Fibroblast of skin of left quadriceps (primary cell): ENCODE measurements around the gene PEX5.
A peak's percentile ranks its signal among the peaks of the same experiment; 100 is the strongest.
"Not testable (repeated sequence)": the region's sequence is repeated elsewhere in the genome, so short reads cannot be mapped to it uniquely, and the experiment has no call there.

Experiments
- DNase-seq, 2 experiments: peaks; one replicate each; pipeline ENCODE4 v3.0.0-alpha.2; 2013; ENCODE audit warnings: low read depth in 2 of 2

Gene PEX5

GRCh38 chr12:7160183-7160582, 29.3 kb upstream of the PEX5 start:
- no peak for DNase-seq

DNA sequence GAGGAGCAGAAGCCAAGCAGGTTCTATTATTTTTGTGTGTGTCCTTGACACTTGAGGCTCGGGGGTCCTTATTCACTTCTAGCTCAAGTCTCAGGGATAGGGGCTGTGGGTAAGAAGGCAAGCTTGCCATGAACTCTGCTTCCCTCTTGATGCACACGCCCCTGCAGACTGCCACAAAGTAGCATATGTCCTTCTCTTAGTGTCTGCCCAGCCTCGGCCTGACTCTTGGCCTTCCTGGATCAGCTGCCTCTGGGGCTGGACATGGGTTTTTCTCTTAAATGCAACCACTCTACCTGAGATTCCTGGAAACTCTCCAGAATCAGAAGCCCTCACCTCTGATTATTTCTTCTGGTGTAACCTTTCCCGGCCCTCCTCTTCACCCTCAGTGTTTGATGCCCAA, 28.2 kb upstream of the PEX5 start:
- no peak for DNase-seq

DNA sequence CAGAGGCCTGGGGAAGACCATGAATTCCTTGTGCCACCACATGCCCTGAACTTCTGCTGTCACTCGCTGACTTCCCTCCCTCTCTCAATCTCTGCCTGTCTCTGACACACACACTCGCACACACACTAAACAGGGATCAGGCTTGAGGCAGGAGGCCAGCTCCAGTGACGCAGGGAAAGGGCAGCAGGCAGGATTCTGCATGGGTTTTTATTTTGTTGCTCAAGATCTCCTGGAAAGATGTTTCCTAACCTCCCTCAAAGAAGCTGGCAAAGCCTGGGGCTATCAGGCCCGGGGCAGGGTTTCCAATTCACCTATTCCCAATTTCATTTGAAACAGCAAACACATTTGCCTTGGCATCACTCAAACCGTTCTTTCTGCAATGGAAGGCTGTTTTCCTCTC, 27.7 kb upstream of the PEX5 start:
- DNase-seq = no peak

DNA sequence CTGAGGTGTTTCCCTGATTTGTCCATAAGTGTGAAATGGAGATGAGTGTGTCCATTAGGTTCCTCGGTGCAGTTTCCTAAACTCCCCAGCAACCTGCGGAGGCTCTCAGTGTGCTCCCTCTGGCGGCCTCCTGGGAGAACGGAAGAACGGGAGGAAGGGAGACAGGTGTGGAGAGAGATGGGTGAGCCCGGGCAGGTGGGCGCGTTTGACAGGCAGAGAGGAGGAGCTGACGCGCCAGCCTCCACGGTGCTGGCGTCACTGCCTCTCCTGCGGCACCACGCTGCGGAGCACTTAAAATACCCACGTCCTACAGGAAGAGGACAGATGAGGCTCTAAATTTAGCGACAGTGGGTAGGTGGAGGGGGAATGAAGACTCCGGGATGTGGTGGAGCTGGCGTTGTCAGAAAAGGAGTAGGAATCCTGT, 26.8 kb upstream of the PEX5 start:
- DNase-seq = no peak

DNA sequence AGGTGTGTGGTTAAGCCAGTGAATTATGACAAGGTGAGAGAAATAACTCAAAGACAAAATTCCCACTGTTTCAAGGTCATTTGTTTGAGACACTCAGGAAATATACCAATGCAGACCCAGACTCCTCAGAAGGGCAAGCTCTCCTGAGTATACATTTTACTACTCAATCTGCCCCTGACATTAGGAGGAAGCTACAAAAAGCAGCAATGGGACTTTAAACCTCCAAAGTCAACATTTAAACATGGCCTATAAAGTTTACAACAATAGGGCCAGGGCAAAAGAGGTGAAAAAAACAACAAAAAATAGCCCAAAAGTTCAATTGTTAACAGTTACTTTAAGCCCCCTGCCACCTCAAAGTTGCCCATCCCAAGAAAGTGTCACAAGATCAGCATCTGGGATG, 19.5 kb upstream of the PEX5 start:
- no peak for DNase-seq

DNA sequence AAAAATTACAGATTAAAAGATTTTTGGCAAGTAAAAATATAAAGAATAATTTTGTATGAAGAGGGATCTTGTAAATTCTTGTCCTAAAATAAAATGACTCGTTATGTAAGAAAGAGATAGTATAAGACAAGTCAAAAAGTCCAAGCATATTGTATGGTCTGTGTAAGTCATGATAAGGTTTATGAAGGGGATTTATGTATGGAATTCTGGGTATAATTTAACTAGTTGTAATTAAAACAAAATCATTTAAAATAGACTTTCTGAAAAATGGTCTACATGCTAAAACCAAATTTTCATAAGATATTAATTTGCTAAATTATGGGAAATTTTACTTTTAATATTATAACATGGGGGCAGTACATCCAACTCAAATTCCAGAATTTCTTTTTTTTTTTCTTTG, 17.6 kb upstream of the PEX5 start:
- no peak for DNase-seq

GRCh38 chr12:7175493-7175892, 14.0 kb upstream of the PEX5 start:
- peak; percentile 22 to 23 for DNase-seq

DNA sequence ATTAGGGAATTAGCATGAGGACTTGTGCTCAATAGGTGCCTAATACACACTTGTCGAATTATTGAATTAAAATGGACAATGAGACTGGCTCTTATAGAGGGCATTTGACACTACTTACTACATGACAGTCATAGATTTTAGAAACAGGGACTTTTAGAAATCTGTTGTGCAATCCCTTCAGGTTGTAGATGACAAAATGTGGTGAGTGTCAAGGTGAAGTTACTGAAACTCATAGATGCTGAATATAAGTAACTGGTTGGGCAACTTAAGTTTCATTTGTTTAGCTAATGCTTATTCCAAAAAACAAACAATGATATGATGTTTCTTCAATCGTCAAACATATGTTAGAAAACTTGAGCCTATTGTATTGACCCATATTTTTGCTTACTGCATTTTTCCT, 12.9 kb upstream of the PEX5 start:
- no peak for DNase-seq

- no peak for DNase-seq
Measured at GRCh38 chr12:7178481-7178880, 11.0 kb upstream of the PEX5 start.

- DNase-seq = no peak
Measured at GRCh38 chr12:7180685-7181084, 8.8 kb upstream of the PEX5 start.

GRCh38 chr12:7186058-7186457, 3.4 kb upstream of the PEX5 start:
- not testable (repeated sequence) for DNase-seq

DNA sequence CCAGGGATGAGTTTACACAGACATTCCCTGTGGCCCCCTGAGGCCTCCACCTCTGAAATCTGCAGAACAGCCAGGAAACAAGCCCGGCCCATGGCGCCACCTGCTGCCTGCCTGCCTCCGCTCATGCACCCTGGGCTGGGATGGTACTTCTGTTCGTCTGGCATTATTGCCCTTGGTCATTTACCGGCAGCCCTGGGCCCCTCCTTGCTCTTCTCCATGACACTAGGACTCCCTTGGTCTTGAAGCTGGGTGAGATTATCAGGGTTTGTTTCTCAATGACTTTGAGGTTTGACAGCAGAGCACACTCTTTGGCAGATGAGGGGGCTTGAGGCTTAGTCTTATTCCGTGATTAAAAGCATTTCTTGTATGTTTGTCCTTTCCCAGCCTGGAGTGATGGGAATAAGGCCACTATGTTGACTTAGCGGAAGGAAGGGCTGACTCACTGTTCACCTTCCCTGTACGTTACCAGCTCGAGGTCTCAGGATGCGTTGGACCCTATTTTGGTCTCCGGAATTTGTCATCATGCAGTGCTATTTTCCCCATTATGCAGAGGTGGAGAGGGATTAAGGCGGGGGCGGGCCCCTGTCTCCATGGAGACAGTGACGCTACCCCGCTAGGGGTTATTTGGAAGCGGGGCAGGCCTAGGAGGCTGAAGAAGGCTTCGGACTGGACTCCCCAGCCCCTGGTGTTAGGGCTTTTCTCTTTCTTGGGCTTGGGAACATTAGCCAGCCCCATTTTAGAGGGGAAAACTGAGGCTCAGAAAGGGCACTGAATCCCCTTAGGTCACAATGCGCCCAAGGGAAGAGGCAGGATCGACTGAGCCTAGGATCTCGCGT, 706 bp upstream of the PEX5 start:
- peak; percentile 27 to 28 for DNase-seq

DNA sequence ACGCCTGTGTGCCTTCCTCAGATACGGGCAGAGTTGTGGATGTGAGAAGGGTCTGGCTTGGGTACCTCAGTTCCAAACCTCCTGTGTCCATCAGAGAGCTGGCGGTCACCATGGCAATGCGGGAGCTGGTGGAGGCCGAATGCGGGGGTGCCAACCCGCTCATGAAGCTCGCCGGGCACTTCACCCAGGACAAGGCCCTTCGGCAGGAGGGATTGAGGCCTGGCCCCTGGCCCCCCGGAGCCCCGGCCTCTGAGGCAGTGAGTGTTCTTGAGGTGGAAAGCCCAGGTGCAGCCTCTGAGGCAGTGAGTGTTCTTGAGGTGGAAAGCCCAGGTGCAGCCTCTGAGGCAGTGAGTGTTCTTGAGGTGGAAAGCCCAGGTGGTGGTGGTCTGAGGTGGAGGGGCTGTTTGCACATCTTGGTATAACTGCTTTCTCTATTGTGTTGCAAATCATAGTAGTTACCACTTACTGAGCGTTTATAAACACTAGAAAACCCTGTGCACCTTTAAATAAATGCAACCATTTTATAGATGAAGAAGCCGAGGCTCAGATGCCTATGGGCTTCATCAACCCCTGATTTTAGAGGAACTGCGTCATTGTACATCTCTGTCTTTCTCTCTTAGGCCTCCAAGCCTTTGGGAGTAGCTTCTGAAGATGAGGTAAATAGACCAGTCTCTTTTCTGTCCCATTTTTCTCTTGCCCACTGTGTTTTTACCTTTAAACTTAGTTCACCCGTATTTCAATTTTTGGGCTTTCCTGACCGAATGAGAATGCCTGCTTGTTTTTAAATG, 976 bp downstream of the PEX5 start:
- DNase-seq = no peak

DNA sequence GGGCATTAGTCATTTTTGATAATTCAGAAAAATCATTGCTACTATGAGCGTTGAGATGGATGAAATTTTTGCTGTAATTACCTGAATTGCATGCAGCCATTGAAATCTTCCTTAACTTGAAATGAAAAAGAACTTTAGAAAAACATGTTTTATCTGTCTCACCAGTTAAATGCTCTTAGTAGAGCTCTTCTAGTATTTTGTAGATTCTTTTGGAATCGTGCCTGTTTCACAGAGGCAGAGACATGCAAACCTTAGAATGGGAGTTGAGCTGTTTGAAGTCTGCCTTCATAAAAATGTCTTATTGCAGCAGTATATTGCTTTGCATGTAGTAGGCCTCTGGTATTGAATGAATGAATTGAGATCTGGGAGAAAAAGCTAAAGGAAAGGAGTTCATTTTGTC, 4.2 kb downstream of the PEX5 start:
- no peak for DNase-seq

DNA sequence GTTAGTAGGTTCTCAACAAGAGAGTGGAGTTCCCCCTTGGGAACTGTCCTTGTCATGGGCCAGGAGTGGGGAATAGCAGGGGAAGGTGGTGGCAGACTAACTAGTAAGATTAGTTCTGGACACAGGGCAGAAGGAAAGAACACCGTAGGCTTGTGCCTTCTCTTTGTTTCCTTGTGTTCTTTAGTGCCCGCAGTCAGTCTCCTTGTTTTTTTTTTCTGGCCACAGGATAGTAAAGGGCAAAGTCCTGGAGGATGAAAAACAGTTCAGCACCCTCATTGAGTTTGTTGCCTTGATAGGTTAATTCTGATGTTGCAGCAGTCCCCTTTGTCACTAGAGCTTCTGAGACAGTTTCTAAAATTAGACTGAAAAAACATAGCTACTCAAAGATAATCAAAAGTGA, 8.4 kb downstream of the PEX5 start:
- DNase-seq = no peak

GRCh38 chr12:7203109-7203508, 13.6 kb downstream of the PEX5 start:
- DNase-seq = no peak

GRCh38 chr12:7205091-7205490, 15.6 kb downstream of the PEX5 start:
- DNase-seq = no peak

- DNase-seq = no peak
Measured at GRCh38 chr12:7206691-7207090, 17.2 kb downstream of the PEX5 start.

DNA sequence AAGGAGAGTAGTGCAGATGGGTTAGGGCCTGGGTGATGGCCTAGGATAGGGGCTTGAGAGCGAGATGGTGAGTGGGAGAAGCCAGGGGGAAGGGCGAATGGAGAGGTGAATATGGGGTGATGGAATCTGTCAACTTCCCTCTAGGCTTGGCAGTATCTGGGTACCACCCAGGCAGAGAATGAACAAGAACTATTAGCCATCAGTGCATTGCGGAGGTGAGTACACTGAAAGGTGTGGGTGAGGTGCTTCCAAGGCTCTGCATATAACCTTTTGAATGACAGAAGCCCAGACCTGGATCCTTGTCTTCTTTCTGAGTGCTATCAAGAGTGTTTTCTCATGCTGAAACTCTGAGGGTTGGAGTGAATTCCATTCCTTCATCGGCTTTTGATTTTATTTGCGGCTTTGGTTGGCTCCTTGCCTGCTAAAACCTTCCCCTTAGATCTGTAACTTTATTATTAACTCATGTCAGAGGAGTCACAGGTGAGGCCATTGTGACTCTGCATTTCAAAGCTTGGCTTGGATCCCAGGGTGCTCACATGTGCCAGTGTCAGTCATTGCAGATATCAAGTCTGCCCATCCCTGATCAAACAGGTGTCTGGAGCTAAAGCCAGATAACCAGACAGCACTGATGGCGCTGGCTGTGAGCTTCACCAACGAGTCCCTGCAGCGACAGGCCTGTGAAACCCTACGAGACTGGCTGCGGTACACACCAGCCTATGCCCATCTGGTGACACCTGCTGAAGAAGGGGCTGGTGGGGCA, 18.6 kb downstream of the PEX5 start:
- no peak for DNase-seq

- no peak for DNase-seq
Measured at GRCh38 chr12:7209958-7210357, 20.5 kb downstream of the PEX5 start.

DNA sequence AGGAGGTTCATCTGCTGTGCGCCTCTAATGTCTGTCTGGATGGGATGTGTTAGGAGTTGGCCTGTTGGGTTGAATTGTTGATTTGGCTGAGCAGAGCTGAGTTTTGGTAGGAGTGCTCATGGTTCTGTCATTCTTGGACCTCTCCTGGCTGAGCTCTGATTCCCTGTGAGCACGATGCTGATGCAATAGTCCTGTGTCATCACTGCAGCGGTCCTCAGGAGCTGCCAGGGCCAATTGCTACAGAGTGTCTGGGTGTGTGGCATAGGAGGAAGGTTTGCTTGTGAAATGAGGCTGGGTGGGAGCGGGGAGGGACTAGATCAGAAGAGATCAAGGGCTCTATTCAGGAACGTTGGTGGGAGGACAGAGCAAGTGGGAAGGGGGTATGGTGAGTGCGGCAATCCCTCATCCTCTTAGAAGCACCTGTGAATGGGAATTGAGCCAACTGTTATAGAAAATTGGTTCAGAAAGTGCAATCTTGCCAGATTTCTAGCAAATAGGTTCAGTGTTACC, 21.2 kb downstream of the PEX5 start:
- no peak for DNase-seq

- DNase-seq = no peak
Measured at GRCh38 chr12:7212678-7213077, 23.2 kb downstream of the PEX5 start.
